22Rv1 (cell line): ENCODE results near the gene FNBP1.

Experiments
- H3K27ac ChIP-seq: fragments of 450-650 bp; 2 replicates; pipeline ENCODE4 v1.5.1; 2017
- CTCF ChIP-seq: fragments of 450-650 bp; IDR thresholded peaks from 2 replicates; pipeline ENCODE4 v1.5.1; 2017; ENCODE audit warnings: mild to moderate bottlenecking
- ZFX ChIP-seq: fragments of 450-650 bp; IDR thresholded peaks from 2 replicates; pipeline ENCODE4 v1.6.1; 2017; ENCODE audit warnings: antibody characterized with exemption, borderline replicate concordance

FNBP1 gene

GRCh38 chr9:129857207-129857606 lies 185.8 kb downstream of the FNBP1 start:
- TF ChIP-seq ZFX: no peak
- no peak for TF ChIP-seq CTCF
- no peak overlapping the region for H3K27ac ChIP-seq

GRCh38 chr9:129854588-129855110 lies 188.3 kb downstream of the FNBP1 start:
- no peak overlapping the region for H3K27ac ChIP-seq
- TF ChIP-seq CTCF (no peak), ZFX (no peak)

GRCh38 chr9:129853614-129854013 lies 189.4 kb downstream of the FNBP1 start:
- TF ChIP-seq ZFX (no peak), CTCF (no peak)
- no peak overlapping the region for H3K27ac ChIP-seq

- no peak overlapping the region for H3K27ac ChIP-seq
- TF ChIP-seq ZFX: no peak
- no peak for TF ChIP-seq CTCF
Measured at GRCh38 chr9:129852579-129852978, 190.4 kb downstream of the FNBP1 start.

GRCh38 chr9:129851821-129852220 lies 191.2 kb downstream of the FNBP1 start:
- H3K27ac ChIP-seq: no peak overlapping the region
- TF ChIP-seq CTCF: no peak
- no peak for TF ChIP-seq ZFX

DNA sequence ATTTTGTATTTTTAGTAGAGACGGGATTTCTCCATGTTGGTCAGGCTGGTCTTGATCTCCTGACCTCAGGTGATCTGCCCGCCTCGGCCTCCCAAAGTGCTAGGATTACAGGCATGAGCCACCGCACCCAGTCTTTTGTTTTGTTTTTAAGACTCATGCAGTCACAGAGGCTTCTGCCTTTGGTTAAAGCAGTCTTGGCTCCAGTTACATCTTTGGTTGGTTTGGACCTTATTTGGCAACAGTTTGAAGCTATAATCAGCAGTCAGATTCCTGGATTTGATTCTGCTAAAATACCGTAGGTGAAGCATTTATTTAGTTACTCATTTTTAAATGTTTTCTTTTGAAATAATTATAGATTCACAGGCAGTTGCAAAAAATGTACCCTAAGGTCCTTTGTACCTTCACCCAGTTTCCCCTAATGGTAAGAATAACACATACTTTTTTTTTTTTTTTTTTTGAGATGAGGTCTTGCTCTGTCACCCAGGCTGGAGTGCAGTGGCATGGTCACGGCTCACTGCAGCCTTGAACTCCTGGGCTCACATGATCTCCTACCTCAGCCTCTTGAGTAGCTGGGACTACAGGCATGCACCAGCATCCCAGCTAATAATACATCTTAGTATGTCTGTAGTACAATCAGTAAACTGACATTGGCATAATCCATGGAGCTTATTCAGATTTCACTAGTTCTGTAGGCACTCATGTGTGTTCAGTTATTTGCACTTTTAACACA lies 192.0 kb downstream of the FNBP1 start:
- TF ChIP-seq CTCF (no peak), ZFX (no peak)
- no peak overlapping the region for H3K27ac ChIP-seq

DNA sequence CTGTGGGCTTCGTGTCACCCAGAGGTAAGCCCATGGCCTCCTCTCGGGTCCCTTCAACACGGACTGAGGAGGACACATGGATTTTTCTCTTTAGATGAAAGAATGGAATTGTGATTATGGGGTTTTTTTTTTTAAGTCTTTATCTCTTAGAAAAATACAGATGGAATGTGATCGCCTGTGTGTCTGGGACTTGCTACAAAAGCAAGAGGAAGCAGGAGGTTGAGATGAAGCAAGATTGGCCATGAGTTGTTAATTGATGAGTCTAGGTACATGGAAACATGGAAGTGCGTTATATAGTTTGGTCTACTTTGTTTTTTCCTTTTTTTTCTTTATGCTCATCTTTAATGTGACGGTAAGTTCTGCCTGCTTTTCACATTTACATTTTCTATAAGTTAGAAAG lies 193.1 kb downstream of the FNBP1 start:
- H3K27ac ChIP-seq: no peak overlapping the region
- TF ChIP-seq CTCF (no peak), ZFX (no peak)
